Measurements from ENCODE around the gene SUFU. TPM values are rescaled to one million over a fixed set of nuclear protein-coding genes. Genes with fewer than 3 reads are reported as not detected.

SUFU gene
- total RNA-seq, 2 donors from 2014 or later = 6.8 to 10.9 TPM

GRCh38 chr10:102537948-102538347, 34.2 kb downstream of the SUFU start:
- no peak overlapping the region for H3K27ac Mint-ChIP-seq
- H3K27me3 Mint-ChIP-seq = no peaks in the 10 kb centered on the region
- ATAC-seq = no peak
- no peak for DNase-seq (ENCODE audit: low spot score)
- H3K9me3 Mint-ChIP-seq = no peaks in the 10 kb centered on the region
- H3K4me3 Mint-ChIP-seq = no peak overlapping the region
- H3K36me3 Mint-ChIP-seq = no peaks in the 10 kb centered on the region
- H3K4me1 Mint-ChIP-seq (ENCODE audit: low read depth in 2 of 2) = peaks cover 12 to 16% of the 10 kb centered on the region in 2 donors

- peaks cover 15 to 18% of the 10 kb centered on the region in 2 donors for H3K4me1 Mint-ChIP-seq (ENCODE audit: low read depth in 2 of 2)
- no peaks in the 10 kb centered on the region for H3K27me3 Mint-ChIP-seq
- H3K27ac Mint-ChIP-seq = no peak overlapping the region
- ATAC-seq (no peak), DNase-seq (ENCODE audit: low spot score) (no peak)
- no peaks in the 10 kb centered on the region for H3K36me3 Mint-ChIP-seq
- no peak overlapping the region for H3K4me3 Mint-ChIP-seq
- H3K9me3 Mint-ChIP-seq = no peaks in the 10 kb centered on the region
Measured at GRCh38 chr10:102538811-102539210, 35.0 kb downstream of the SUFU start.

DNA sequence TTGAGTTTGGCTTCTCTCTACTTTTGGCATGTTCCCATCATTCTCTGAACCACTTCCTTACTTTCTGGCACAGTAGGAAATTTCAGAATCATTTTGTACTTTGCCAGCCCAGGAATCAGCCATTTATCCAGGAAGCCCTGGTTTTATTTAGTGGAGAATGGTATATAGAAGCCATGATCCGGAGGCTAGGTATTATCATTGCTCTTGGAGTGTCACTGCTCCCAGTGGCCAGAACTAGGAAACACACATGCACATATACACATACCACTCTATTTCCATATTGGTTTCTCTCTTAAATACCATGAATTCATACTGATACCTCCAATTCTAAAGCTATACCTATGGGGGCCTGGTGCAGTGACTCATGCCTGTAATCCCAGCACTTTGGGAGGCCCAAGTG, 36.3 kb downstream of the SUFU start:
- Mint-ChIP-seq H3K36me3 (no peaks in the 10 kb centered on the region), H3K27ac (no peak overlapping the region), H3K9me3 (no peaks in the 10 kb centered on the region), H3K27me3 (no peaks in the 10 kb centered on the region), H3K4me3 (no peak overlapping the region), H3K4me1 (ENCODE audit: low read depth in 2 of 2) (peaks cover 15 to 19% of the 10 kb centered on the region in 2 donors)
- peak in 1 of 2 donors; percentile 65 for ATAC-seq
- no peak for DNase-seq (ENCODE audit: low spot score)

DNA sequence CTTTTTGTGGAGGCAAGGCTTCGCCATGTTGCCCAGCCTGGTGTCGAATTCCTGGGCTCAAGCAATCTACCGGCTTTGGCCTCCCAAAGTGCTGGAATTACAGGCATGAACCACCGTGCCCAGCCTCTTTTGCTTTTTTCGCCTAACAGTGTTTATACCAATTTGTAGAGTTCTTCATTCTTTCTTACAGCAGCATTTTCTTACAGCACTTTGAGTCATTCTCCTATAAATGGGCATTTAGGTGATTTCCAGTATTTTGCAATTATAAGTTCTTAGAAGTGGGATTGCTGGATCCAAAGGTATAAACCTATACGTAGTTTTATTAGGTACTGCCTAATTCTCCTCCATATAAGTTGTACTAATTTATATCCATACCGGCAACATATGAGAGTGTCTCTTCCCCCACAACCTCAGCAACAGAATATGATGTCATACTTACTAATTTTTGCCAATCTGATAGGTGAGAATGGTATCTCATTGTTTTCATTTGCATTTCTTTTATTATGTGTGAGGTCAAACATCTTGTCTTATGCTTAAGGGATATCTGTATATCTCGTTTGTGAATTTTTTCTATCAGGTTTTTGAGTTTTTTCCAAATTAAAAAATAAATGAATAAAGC, 39.1 kb downstream of the SUFU start:
- ATAC-seq = peak; percentile 36 to 64
- H3K27me3 Mint-ChIP-seq = no peaks in the 10 kb centered on the region
- H3K27ac Mint-ChIP-seq = peak overlapping the region; percentile 84 to 95
- H3K4me3 Mint-ChIP-seq = peak overlapping the region; percentile 81
- no peaks in the 10 kb centered on the region for H3K36me3 Mint-ChIP-seq
- DNase-seq (ENCODE audit: low spot score) = no peak
- no peaks in the 10 kb centered on the region for H3K9me3 Mint-ChIP-seq
- H3K4me1 Mint-ChIP-seq (ENCODE audit: low read depth in 2 of 2) = peaks cover 11 to 15% of the 10 kb centered on the region in 2 donors

DNA sequence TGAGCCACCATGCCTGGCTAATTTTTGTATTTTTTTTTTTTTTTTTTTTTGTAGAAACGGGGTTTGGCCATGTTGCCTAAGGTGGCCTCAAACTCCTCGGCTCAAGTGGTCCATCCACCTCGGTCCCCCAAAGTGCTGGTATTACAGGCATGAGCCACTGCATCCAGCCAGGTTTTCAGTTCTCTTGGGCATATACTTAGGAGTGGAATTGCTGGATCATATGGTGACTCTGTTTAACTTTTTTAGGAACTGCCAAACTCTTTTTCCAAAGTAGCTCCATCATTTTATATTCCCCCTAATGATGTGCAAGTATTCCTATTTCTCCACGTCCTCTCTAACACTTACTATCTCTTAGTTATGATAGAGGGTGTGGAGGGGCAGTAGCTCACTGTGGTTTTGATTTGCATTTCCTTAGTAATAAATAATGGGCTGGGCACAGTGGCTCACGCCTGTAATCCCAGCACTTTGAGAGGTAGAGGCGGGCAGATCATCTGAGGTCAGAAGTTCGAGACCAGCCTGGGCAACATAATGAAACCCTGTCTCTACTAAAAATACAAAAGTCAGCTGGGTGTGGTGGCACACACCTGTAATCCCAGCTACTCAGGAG, 41.6 kb downstream of the SUFU start:
- no peak for DNase-seq (ENCODE audit: low spot score)
- Mint-ChIP-seq H3K27me3 (no peaks in the 10 kb centered on the region), H3K36me3 (no peaks in the 10 kb centered on the region), H3K27ac (peak overlapping the region in 1 of 2 donors; percentile 23), H3K9me3 (no peaks in the 10 kb centered on the region), H3K4me1 (ENCODE audit: low read depth in 2 of 2) (peaks cover 11 to 15% of the 10 kb centered on the region in 2 donors), H3K4me3 (no peak overlapping the region)
- no peak for ATAC-seq

DNA sequence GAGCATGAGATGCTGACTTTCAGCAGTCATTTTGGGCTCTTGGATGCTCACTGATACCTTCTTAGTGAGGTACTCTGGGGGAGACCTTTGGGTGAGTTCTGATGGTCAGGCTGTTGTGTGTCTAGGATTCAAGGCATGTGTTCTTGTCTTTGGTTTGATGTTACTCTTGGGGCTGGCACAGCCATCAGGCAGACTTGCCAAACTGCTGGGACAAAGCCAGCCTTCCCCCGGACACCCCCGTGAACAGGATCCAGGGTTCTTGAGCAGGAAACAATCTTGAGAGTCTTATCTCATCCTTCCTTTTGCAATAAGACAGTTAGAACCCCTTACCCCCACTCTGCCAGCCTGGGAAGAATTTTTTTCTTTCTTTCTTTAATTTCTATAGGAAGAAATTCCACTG, 42.2 kb downstream of the SUFU start:
- H3K36me3 Mint-ChIP-seq = no peaks in the 10 kb centered on the region
- H3K27me3 Mint-ChIP-seq = no peaks in the 10 kb centered on the region
- DNase-seq (ENCODE audit: low spot score) (no peak), ATAC-seq (no peak)
- H3K27ac Mint-ChIP-seq = peak overlapping the region in 1 of 2 donors; percentile 23
- no peaks in the 10 kb centered on the region for H3K9me3 Mint-ChIP-seq
- H3K4me1 Mint-ChIP-seq (ENCODE audit: low read depth in 2 of 2) = peaks cover 11 to 15% of the 10 kb centered on the region in 2 donors
- no peak overlapping the region for H3K4me3 Mint-ChIP-seq

GRCh38 chr10:102546606-102547320, 43.0 kb downstream of the SUFU start:
- Mint-ChIP-seq H3K27me3 (no peaks in the 10 kb centered on the region), H3K4me3 (no peak overlapping the region), H3K36me3 (no peaks in the 10 kb centered on the region), H3K4me1 (ENCODE audit: low read depth in 2 of 2) (peaks cover 11 to 15% of the 10 kb centered on the region in 2 donors), H3K27ac (no peak overlapping the region), H3K9me3 (no peaks in the 10 kb centered on the region)
- no peak for ATAC-seq
- DNase-seq (ENCODE audit: low spot score) = no peak

GRCh38 chr10:102549549-102549948, 45.8 kb downstream of the SUFU start:
- ATAC-seq (no peak), DNase-seq (ENCODE audit: low spot score) (no peak)
- no peaks in the 10 kb centered on the region for H3K36me3 Mint-ChIP-seq
- no peaks in the 10 kb centered on the region for H3K9me3 Mint-ChIP-seq
- no peaks in the 10 kb centered on the region for H3K27me3 Mint-ChIP-seq
- no peak overlapping the region for H3K4me3 Mint-ChIP-seq
- no peak overlapping the region for H3K27ac Mint-ChIP-seq
- H3K4me1 Mint-ChIP-seq (ENCODE audit: low read depth in 2 of 2) = peaks cover 2 to 5% of the 10 kb centered on the region in 2 donors

DNA sequence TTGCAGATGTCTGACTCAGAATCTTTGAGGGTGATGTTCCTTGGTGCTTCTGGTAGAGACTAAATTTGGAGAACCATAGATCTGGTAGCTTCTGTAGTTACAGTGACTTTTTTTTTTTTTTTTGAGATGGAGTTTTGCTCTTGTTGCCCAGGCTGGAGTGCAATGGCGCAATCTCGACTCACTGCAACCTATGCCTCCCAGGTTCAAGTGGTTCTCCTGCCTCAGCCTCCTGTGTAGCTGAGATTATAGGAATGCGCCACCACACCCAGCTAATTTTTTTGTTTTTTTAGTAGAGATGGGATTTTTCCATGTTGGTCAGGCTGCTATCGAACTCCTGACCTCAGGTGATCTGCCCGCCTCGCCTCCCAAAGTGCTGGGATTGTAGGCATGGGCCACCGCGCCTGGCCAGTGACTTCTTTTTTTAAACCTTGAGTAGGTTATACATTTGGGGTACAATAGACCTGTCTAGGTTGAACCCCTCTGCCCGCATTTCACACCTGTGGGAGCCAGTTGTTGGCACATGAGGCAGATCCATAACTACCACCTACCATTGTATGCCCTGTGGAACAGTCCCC, 47.0 kb downstream of the SUFU start:
- ATAC-seq (no peak), DNase-seq (ENCODE audit: low spot score) (no peak)
- H3K4me3 Mint-ChIP-seq = no peak overlapping the region
- H3K4me1 Mint-ChIP-seq (ENCODE audit: low read depth in 2 of 2) = peaks cover 3 to 5% of the 10 kb centered on the region in 2 donors
- H3K9me3 Mint-ChIP-seq = no peaks in the 10 kb centered on the region
- H3K27me3 Mint-ChIP-seq = no peaks in the 10 kb centered on the region
- no peaks in the 10 kb centered on the region for H3K36me3 Mint-ChIP-seq
- no peak overlapping the region for H3K27ac Mint-ChIP-seq

DNA sequence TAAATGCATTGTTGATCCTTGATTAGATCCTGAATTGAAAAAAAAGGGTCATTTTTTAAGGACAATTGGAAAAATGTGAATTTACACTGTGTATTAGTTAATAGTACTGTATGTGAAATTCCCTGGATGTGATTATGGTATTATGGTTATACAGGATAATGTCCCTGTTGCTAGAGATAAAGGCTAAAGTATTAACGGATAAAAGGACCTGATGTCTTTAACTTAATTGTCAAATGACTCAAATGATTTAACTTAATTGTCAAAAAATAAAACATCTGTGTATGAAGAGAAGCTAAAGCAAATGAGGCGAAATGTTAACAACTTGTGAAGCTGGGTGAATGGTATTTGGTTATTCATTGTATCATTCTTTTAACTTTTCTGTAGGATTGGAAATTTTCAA, 48.8 kb downstream of the SUFU start:
- ATAC-seq (no peak), DNase-seq (ENCODE audit: low spot score) (no peak)
- H3K27me3 Mint-ChIP-seq = no peaks in the 10 kb centered on the region
- H3K4me1 Mint-ChIP-seq (ENCODE audit: low read depth in 2 of 2) = peaks cover 0 to 8% of the 10 kb centered on the region in 2 donors
- no peak overlapping the region for H3K4me3 Mint-ChIP-seq
- no peaks in the 10 kb centered on the region for H3K9me3 Mint-ChIP-seq
- no peak overlapping the region for H3K27ac Mint-ChIP-seq
- no peaks in the 10 kb centered on the region for H3K36me3 Mint-ChIP-seq

DNA sequence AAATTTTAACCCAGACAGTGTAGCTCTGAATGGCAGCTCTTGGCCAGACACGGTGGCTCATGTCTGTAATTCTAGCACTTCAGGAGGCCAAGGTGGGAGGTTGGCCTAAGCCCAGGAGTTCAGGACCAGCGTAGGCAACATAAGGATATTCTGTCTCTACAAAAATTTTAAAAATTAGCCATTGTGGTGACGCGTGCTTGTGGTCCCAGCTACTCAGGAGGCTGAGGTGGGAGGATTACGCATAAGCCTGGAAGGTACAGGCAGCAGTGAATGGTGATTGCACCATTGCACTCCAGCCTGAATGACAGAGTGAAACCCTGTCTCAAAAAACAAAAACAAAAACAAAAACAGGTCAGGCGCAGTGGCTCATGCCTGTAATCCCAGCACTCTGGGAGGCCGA, 50.0 kb downstream of the SUFU start:
- Mint-ChIP-seq H3K9me3 (no peaks in the 10 kb centered on the region), H3K36me3 (no peaks in the 10 kb centered on the region), H3K4me3 (no peak overlapping the region), H3K27ac (no peak overlapping the region), H3K4me1 (ENCODE audit: low read depth in 2 of 2) (peaks cover 0 to 8% of the 10 kb centered on the region in 2 donors), H3K27me3 (no peaks in the 10 kb centered on the region)
- ATAC-seq (no peak), DNase-seq (ENCODE audit: low spot score) (no peak)

DNA sequence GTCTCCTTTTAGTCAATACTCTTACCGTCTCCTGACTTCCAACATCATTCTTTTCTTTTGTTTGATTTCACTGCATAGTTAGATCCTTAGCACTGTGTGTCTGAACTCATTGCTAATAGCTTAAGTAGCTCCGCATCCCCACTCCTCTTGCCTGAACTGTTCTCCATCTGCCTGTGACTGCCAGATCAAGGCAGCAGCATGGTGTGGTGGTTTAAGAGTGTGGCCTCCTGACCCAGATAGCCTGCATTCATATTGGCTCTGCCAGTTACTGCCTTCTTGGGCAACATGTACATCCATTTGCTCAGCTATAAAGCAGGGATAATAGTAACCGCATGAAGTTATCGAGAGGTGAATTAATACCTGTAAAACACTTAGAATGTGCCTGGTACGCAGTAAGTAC, 50.8 kb downstream of the SUFU start:
- H3K36me3 Mint-ChIP-seq = no peaks in the 10 kb centered on the region
- H3K4me3 Mint-ChIP-seq = no peak overlapping the region
- H3K27ac Mint-ChIP-seq = no peak overlapping the region
- no peaks in the 10 kb centered on the region for H3K27me3 Mint-ChIP-seq
- ATAC-seq = no peak
- H3K9me3 Mint-ChIP-seq = no peaks in the 10 kb centered on the region
- H3K4me1 Mint-ChIP-seq (ENCODE audit: low read depth in 2 of 2) = peaks cover 0 to 8% of the 10 kb centered on the region in 2 donors
- DNase-seq (ENCODE audit: low spot score) = no peak

- Mint-ChIP-seq H3K27me3 (no peaks in the 10 kb centered on the region), H3K4me1 (ENCODE audit: low read depth in 2 of 2) (peaks cover 0 to 8% of the 10 kb centered on the region in 2 donors), H3K36me3 (no peaks in the 10 kb centered on the region), H3K4me3 (no peak overlapping the region), H3K9me3 (no peaks in the 10 kb centered on the region), H3K27ac (no peak overlapping the region)
- ATAC-seq (no peak), DNase-seq (ENCODE audit: low spot score) (no peak)
Measured at GRCh38 chr10:102555781-102556328, 52.1 kb downstream of the SUFU start.

GRCh38 chr10:102557569-102557968, 53.8 kb downstream of the SUFU start:
- no peaks in the 10 kb centered on the region for H3K36me3 Mint-ChIP-seq
- H3K4me3 Mint-ChIP-seq = no peak overlapping the region
- no peaks in the 10 kb centered on the region for H3K9me3 Mint-ChIP-seq
- DNase-seq (ENCODE audit: low spot score) (no peak), ATAC-seq (no peak)
- H3K4me1 Mint-ChIP-seq (ENCODE audit: low read depth in 2 of 2) = peaks cover 0 to 8% of the 10 kb centered on the region in 2 donors
- no peaks in the 10 kb centered on the region for H3K27me3 Mint-ChIP-seq
- no peak overlapping the region for H3K27ac Mint-ChIP-seq
